D721Med (cell line): Measurements from ENCODE around the gene PIGO.

Source experiments
- DNase-seq: peaks from one replicate; pipeline ENCODE4 v3.0.0; 2011; ENCODE audit warnings: low spot score; ENCODE audit not compliant: insufficient read length
- FAIRE-seq: peaks from 2 replicates; lab custom pipeline; 2011; peaks lifted over from hg19 to GRCh38; lab: Jason Lieb, UNC
- TF ChIP-seq, protein P1 (sequence below): IDR thresholded peaks from 2 replicates; pipeline ENCODE4 v1.5.1; 2012; ENCODE audit warnings: mild to moderate bottlenecking, control low read depth; ENCODE audit not compliant: insufficient read depth; ENCODE audit errors: missing control alignments

Gene PIGO

GRCh38 chr9:35056571-35057270, 39.7 kb downstream of the PIGO start:
- DNase-seq, result no peak
- TF ChIP-seq, protein P1, sequence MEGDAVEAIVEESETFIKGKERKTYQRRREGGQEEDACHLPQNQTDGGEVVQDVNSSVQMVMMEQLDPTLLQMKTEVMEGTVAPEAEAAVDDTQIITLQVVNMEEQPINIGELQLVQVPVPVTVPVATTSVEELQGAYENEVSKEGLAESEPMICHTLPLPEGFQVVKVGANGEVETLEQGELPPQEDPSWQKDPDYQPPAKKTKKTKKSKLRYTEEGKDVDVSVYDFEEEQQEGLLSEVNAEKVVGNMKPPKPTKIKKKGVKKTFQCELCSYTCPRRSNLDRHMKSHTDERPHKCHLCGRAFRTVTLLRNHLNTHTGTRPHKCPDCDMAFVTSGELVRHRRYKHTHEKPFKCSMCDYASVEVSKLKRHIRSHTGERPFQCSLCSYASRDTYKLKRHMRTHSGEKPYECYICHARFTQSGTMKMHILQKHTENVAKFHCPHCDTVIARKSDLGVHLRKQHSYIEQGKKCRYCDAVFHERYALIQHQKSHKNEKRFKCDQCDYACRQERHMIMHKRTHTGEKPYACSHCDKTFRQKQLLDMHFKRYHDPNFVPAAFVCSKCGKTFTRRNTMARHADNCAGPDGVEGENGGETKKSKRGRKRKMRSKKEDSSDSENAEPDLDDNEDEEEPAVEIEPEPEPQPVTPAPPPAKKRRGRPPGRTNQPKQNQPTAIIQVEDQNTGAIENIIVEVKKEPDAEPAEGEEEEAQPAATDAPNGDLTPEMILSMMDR, result no peak
- FAIRE-seq, result no peak

DNA sequence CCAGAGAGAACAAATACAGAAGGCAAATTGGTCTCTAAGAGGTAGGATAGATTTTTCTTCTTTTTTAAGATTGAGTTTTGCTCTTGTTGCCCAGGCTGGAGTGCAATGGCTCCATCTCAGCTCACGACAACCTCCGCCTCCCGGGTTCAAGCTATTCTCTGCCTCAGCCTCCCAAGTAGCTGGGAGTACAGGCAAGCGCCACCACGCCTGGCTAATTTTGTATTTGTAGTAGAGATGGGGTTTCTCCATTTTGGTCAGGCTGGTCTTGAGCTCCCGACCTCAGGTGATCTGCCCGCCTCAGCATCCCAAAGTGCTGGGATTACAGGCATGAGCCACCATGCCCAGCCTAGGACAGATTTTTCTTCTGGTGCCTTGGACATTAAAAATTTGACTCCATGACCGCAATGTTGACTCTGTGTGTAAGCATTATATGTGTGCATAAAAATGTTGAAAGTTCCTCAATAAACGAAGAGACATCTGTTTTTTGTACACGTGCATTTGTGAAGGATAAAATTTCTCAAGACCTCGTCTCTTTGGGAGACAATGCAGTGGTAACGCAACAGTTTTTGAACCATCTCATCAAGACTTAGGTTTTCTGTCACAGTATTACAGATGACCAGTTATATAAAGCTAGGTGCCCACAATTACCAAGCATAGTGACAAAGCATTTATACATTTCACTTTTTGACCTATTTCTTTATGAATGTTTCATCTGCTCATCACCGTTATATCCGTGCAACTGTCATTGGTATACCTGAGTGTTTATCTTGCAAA, 41.3 kb downstream of the PIGO start:
- DNase-seq, result no peak
- TF ChIP-seq, protein P1, result no peak
- no peak for FAIRE-seq

- DNase-seq, result no peak
- TF ChIP-seq, protein P1, result no peak
- FAIRE-seq, result no peak
These were observed 42.1 kb downstream of the PIGO start for GRCh38 chr9:35054185-35054835.

GRCh38 chr9:35051069-35051967, 45.1 kb downstream of the PIGO start:
- DNase-seq (no peak), FAIRE-seq (no peak)
- TF ChIP-seq, protein P1, result peak; percentile 44

DNA sequence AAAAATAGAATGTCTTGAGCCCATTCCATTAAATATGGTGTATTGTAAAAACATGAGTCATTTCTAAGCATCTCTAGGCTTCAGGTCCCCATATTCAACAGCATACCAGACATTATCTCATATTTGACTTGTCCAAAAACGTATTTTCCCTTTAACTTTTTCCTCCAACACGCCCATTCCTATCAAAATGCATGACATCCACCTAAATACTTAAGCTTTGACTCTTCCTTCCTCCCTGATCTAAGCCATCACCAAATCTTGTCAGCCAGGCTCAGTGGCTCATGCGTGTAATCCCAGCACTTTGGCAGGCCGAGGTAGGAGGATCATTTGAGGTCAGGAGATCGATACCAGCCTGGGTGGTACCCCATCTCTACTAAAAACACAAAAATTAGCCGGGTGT, 47.9 kb downstream of the PIGO start:
- no peak for FAIRE-seq

GRCh38 chr9:35044071-35044470, 52.3 kb downstream of the PIGO start:
- DNase-seq (no peak), FAIRE-seq (no peak)
- TF ChIP-seq, protein P1, result no peak

More for the DNA sequence above, 47.9 kb downstream of the PIGO start:
- DNase-seq, result no peak
- TF ChIP-seq, protein P1, result no peak
